ENCODE measurements around the gene DMD. TPM values are rescaled to one million over a fixed set of nuclear protein-coding genes. Genes with fewer than 3 reads are reported as not detected.

DMD gene
- total and polyA plus RNA-seq, 2 of the 8 experiments (the other 6 are each of a cell fraction or from before 2014, with no cell fraction given) = 4.8 to 7.4 TPM

GRCh38 chrX:31240982-31241381 is 1970.4 kb downstream of the DMD start:
- Histone ChIP-seq H3K18ac (ENCODE audit: extremely low read depth, low read length) (no peak overlapping the region), H4K91ac (replicated peaks; ENCODE audit: insufficient read length, low read length) (no peak overlapping the region), H2BK5ac (ENCODE audit: low read depth, low read length) (no peak overlapping the region), H3K27ac (ENCODE audit: low read depth, low read length) (no peak overlapping the region), H3K14ac (ENCODE audit: insufficient read length) (no peak overlapping the region), H2BK20ac (ENCODE audit: low read length) (no peak overlapping the region), H3K27me3 (replicated peaks in 1 of 4; ENCODE audit: control insufficient read depth in 3 of 4, extremely low read depth in 1 of 4, insufficient read depth in 3 of 4, low read length in 3 of 4) (no peaks in the 10 kb centered on the region), H3K4me1 (replicated peaks in 1 of 4; ENCODE audit: control insufficient read depth in 3 of 4, insufficient read depth in 4 of 4, low read length in 3 of 4) (peaks cover 0 to 2% (median 0%) of the 10 kb centered on the region in 4 experiments; a peak in 3 of 7 replicates), H2AFZ (ENCODE audit: low read length) (no peak overlapping the region), H3K4ac (replicated peaks; ENCODE audit: insufficient read length, low read depth, low read length) (no peak overlapping the region), H4K5ac (ENCODE audit: insufficient read length, low read depth, low read length) (no peak overlapping the region), H2BK12ac (ENCODE audit: low read depth, low read length) (no peak overlapping the region), H3K4me3 (ENCODE audit: extremely low read depth in 1 of 4, insufficient read depth in 2 of 4, low read depth in 3 of 4, low read length in 4 of 4) (no peak overlapping the region), H3K9me3 (ENCODE audit: insufficient read depth in 2 of 2, low read depth in 1 of 2, low read length in 1 of 2) (no peaks in the 10 kb centered on the region), H3K79me2 (ENCODE audit: control insufficient read depth in 1 of 2, insufficient read depth in 2 of 2, low read length in 2 of 2) (no peaks in the 10 kb centered on the region), H3K56ac (replicated peaks; ENCODE audit: insufficient read length, low read depth, low read length) (no peak overlapping the region), H2BK15ac (ENCODE audit: low read length) (no peak overlapping the region), H4K20me1 (replicated peaks in 1 of 2; ENCODE audit: control insufficient read depth in 1 of 2, insufficient read depth in 2 of 2, low read length in 2 of 2) (no peaks in the 10 kb centered on the region), H3K23ac (ENCODE audit: insufficient read length) (no peak overlapping the region), H3K79me1 (ENCODE audit: low read depth, low read length) (no peaks in the 10 kb centered on the region), H3K4me2 (ENCODE audit: insufficient read depth in 1 of 2, low read depth in 2 of 2, low read length in 2 of 2) (no peak overlapping the region), H3K9ac (replicated peaks in 1 of 4; ENCODE audit: extremely low read depth in 1 of 4, low read depth in 3 of 4, low read length in 3 of 4) (no peak overlapping the region), H3K23me2 (ENCODE audit: low read depth, low read length) (no peaks in the 10 kb centered on the region), H2BK120ac (replicated peaks; ENCODE audit: low read depth, low read length) (no peak overlapping the region), H3K36me3 (ENCODE audit: control insufficient read depth in 2 of 4, insufficient read depth in 4 of 4, low read length in 3 of 4) (no peaks in the 10 kb centered on the region), H2AK5ac (ENCODE audit: low read depth, low read length) (no peak overlapping the region), H4K8ac (ENCODE audit: extremely low read depth, insufficient read depth, low read length) (no peak overlapping the region)
- DNase-seq (ENCODE audit: low read depth in 1 of 2, low spot score in 2 of 2) (no peak), FAIRE-seq (no peak)
- ChIA-PET CTCF (ENCODE audit: partially characterized antibody) (no interaction called here), POLR2A (ENCODE audit: partially characterized antibody) (no interaction called here)
- TF ChIP-seq, protein P1, sequence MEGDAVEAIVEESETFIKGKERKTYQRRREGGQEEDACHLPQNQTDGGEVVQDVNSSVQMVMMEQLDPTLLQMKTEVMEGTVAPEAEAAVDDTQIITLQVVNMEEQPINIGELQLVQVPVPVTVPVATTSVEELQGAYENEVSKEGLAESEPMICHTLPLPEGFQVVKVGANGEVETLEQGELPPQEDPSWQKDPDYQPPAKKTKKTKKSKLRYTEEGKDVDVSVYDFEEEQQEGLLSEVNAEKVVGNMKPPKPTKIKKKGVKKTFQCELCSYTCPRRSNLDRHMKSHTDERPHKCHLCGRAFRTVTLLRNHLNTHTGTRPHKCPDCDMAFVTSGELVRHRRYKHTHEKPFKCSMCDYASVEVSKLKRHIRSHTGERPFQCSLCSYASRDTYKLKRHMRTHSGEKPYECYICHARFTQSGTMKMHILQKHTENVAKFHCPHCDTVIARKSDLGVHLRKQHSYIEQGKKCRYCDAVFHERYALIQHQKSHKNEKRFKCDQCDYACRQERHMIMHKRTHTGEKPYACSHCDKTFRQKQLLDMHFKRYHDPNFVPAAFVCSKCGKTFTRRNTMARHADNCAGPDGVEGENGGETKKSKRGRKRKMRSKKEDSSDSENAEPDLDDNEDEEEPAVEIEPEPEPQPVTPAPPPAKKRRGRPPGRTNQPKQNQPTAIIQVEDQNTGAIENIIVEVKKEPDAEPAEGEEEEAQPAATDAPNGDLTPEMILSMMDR (IDR thresholded peaks at IDR 0.05; ENCODE audit: control extremely low read depth in 1 of 3, insufficient read depth in 1 of 3, low read depth in 1 of 3, low read length in 3 of 3) = no peak
- TF ChIP-seq EGR1 (IDR thresholded peaks at IDR 0.05; ENCODE audit: borderline replicate concordance, low read depth, low read length) (no peak), TCF12 (IDR thresholded peaks at IDR 0.05; ENCODE audit: low read depth, low read length) (no peak), SP4 (IDR thresholded peaks at IDR 0.05; ENCODE audit: low read length) (no peak), EP300 (IDR thresholded peaks at IDR 0.05; ENCODE audit: borderline replicate concordance in 1 of 2, low read depth in 2 of 2, low read length in 2 of 2) (no peak), POLR2A (IDR thresholded peaks at IDR 0.05; ENCODE audit: control extremely low read depth in 1 of 2, low read depth in 2 of 2, low read length in 2 of 2) (no peak), GABPA (IDR thresholded peaks at IDR 0.05; ENCODE audit: borderline replicate concordance, insufficient read depth, low read length) (no peak), GTF2F1 (IDR thresholded peaks at IDR 0.05; ENCODE audit: borderline replicate concordance, low read depth, low read length) (no peak), USF2 (IDR thresholded peaks at IDR 0.05; ENCODE audit: low read length) (no peak)
- WGBS, 2 experiments (ENCODE audit: extremely low coverage in 1 of 2, insufficient coverage in 1 of 2, insufficient read length in 1 of 2, insufficient replicate concordance in 2 of 2, low coverage in 1 of 2, low lambda C conversion rate in 2 of 2, missing lambda C conversion rate in 1 of 2) = 84% methylated on average over 2 of the region's 3 CpGs; no CpG with 5 or more reads in 1 of the 2 experiments

Measured in H1 (cell line).